ENCODE results near the gene MED12L.

Gene MED12L

DNA sequence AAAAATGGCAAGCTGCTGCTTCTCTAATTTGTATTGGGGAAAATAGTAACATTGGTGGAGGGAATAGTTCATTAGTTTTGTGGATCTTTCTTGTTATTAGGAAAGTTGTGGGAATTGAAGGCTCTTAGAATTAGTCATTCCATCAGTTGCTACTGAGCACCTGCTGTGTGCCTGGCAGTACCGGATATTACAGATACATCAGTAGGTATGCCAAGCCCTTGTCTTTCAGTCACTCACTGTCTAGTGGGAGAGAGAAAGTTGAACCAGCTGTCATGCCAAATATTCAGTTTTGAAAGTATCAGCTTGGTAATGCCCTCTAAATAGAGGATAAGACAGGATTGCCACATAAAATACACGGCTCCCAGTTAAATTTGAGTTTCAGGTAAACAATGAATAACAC lies 342.9 kb downstream of the MED12L start:
- no peak for DNase-seq

DNA sequence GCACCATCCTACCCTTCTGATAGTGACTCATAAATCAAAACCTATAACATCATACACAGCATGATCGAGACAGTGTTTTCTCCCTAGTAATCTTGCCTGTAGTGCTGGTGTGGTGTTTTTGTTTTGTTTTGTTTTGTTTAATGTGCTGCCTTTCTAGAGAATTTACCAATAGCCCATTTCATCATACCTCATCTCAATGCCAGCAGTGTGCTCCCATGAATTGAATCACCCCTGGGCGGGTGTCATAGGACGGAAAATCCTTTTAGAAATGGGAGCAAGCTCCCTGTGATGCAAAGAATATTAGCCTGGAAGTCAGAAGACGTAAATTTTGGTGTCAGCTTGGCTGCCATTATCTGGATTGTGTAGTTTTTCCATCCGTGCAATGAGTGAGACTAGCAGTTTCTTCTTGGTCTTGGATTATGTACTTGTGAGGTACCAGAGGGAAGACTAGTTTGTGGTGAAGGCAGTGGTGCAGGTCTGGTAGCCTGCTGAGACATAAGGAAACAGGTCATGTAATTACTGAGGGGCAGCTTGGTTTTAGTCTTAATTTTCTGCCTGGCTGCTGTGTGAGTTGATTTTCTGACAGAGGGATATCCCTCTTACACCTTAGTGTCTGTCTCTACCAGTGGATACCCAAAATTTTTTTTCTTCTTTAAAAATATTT lies 345.5 kb downstream of the MED12L start:
- no peak for DNase-seq

DNA sequence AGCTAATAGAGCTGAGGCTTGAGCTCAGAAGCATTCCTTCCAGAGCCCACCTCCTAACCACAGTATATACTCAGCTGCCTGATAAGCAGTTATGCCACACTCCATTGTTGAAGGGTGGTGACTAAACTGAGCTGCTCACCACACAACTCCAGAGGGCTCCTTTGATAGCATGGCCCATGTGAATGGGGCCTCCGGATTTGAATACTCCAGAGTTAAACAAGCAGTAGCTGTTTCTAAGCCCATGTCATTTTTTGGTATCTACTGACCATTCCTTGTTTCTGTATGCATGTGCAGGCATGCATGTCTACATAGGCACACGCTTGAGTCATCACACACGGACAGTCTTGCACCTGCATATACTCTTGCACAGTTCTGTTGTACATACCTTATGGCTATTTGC lies 346.5 kb downstream of the MED12L start:
- DNase-seq: no peak

GRCh38 chr3:151432616-151433372 lies 347.3 kb downstream of the MED12L start:
- DNase-seq: no peak

GRCh38 chr3:151434151-151434890 lies 348.9 kb downstream of the MED12L start:
- DNase-seq: no peak

- DNase-seq: no peak
Measured at GRCh38 chr3:151436675-151437446, 351.4 kb downstream of the MED12L start.

- no peak for DNase-seq
Measured at GRCh38 chr3:151437906-151438305, 352.4 kb downstream of the MED12L start.

GRCh38 chr3:151439652-151440125 lies 354.2 kb downstream of the MED12L start:
- peak; percentile 65 for DNase-seq

DNA sequence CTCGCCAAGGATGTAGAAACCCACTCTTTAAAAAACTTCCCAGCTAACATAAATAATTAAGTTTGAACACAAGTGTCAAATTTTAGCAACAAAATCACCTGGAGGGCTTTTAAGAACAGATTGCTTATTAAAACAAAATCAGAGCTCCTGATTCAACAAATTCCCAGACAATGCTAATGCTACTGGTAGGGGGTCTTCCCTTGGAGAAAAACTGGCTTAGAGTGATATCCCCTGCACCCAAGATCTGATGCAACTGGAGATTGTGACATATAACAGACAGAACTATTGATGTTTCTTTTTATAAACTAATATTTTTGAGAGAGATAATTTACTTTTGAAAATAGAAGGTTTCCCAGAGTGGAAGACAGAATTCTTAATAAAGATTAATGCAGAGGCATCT lies 355.5 kb downstream of the MED12L start:
- no peak for DNase-seq

- DNase-seq: no peak
Measured at GRCh38 chr3:151443583-151443982, 358.1 kb downstream of the MED12L start.

DNA sequence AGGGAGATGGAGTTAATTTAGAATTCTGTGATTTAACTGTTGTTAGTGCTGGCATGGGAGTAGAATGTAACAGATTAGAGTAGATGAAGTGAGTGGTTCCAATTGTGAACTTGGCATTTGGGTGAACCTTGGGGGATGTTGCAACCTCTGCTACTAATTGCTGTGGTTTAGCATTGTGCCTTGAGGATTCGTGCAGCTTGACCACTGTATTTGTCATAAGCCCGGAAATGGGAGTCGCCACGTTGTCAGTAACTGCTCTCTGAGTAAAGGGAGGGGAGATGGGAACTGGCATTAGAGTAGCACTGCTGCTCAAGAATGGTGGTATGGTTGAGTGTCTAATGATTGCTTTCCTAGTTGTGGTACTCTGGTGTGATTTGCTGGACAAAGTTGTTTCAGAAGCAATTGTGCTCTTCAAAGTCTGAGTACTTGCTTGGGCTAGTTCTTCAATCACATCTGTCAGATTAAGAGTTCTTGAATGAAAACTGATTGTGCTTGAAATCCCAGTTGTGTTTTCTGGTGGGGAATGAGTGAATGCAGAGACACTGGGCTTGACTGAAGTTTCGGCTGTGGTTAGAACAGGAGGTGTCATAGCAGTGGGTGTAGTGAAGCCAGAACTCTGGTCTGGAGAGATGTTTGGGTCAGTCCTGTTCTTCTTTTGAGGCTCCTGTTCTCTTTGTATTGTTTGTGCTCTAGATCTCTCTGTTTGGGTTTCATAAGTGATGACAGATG lies 360.0 kb downstream of the MED12L start:
- DNase-seq: no peak

- DNase-seq: no peak
Measured at GRCh38 chr3:151446002-151446340, 360.5 kb downstream of the MED12L start.

DNA sequence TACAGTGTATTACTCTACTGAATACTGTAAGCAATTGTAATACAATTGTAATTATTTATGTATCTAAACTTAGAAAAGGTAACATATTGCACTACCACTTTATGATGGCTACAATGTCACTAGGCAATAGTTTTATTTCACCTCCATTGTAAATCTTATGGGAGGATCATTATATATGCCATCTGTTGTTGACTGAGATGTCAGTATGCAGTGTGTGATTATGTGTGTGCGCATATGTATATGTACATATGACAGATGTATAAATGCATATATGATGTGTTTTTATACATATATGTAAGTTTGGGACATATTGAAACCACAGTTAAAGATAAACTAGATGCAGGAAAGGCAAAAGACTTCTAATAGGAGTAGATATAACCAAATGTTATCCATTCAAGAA lies 366.9 kb downstream of the MED12L start:
- DNase-seq: no peak

DNA sequence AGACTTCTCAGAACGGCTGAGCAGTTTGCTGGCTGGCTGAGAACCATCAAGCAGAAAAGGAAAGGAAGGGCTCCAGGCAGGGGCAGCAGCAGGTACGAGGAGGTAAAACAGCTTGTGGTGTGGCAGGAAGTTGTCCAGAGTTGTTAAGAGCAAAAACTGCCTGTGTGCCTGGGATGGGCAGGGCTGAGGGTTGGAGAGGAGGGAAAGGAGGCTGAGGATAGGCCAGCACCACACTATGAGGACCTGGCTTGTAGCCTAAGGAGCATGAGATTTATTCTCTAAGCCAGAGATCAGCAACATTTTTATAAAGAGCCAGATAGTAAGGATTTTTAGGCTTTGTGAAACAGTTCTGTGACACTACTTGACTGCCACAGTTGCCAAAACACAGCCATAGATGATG lies 367.4 kb downstream of the MED12L start:
- no peak for DNase-seq

DNA sequence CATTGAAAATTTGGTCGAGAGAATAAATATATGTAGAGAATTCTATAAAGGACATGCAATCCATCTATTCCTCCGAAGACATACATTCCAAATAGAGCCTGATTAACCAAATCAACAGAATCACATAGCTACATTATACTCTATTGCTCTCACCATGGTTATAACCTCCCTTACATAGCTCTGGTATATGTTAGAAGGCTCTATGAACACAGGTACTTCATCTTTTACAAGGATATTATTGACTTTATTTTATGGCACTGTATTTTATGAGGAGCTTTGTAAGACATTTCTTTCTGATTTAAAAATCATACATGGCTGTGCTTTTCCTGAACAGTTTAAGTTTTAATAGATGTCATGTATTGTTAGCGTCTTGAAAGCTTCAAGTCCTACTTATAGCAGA lies 370.6 kb downstream of the MED12L start:
- no peak for DNase-seq

GRCh38 chr3:151459358-151459757 lies 373.9 kb downstream of the MED12L start:
- DNase-seq: no peak

GRCh38 chr3:151460228-151460627 lies 374.8 kb downstream of the MED12L start:
- no peak for DNase-seq

GRCh38 chr3:151460774-151461450 lies 375.4 kb downstream of the MED12L start, which contains the start of gene IGSF10:
IGSF10 (minus strand) TSS chr3:151461061; CDS start chr3:151458709, 2,352 bp downstream.
- DNase-seq: no peak

- DNase-seq: no peak
Measured at GRCh38 chr3:151462278-151462780, 376.9 kb downstream of the MED12L start.

GRCh38 chr3:151462991-151463390 lies 377.5 kb downstream of the MED12L start:
- DNase-seq: no peak

- DNase-seq: no peak
Measured at GRCh38 chr3:151467069-151467468, 381.6 kb downstream of the MED12L start.

Measured in NCI-H2171 treated with DMSO at 0.1 percent for 48 hours (cell line).